ENCODE measurements around the gene SUPT6H. TPM values are rescaled to one million over a fixed set of nuclear protein-coding genes. Genes with fewer than 3 reads are reported as not detected.

Gene SUPT6H
- total and polyA plus RNA-seq, 2 donors (not counting 1 experiment from before 2014, with no cell fraction given) = 35.8 to 110 TPM

DNA sequence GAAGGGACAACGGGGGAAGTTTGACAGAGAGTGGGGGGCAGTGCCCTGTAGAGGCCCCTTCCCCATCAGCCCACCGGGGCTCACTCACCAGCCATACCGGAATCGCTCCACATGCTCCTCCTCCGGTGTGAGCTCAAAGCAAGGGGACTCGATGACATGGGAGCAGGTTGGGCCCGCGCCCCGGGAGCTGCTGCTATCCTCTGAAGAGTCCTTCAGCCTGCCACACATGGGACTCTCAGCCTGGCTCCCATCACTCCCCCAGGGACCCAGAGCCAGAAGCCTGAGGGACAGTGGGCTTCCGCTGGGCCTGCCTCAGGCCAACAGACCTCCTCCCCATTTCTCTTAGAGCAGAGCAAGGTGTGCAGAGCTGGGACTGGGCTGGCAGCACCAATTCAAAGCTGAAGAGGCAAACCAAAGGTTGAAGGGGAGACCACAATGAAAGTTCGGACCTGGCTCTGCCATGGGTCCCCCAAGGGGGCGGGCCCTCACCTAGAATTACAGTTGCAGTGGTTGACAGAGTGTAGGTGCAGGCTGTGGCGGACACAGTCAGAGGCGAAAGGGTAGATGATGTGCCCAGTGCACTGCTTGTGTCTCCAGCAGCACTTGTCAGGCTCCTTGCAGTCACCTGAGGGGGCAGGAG, 42.3 kb downstream of the SUPT6H start:
- WGBS (ENCODE audit: insufficient coverage) = 96% methylated on average over 12 of the region's 14 CpGs
- no peaks in the 10 kb centered on the region for H3K27me3 Mint-ChIP-seq
- Histone ChIP-seq H3K27me3 (replicated peaks in 1 of 4; ENCODE audit: control extremely low read depth in 1 of 4, control insufficient read depth in 3 of 4, insufficient read depth in 4 of 4, low read length in 3 of 4) (no peaks in the 10 kb centered on the region), H3K4me2 (replicated peaks; ENCODE audit: low read depth, low read length, poor library complexity, severe bottlenecking) (no peak overlapping the region), H3K9me3 (ENCODE audit: control extremely low read depth in 1 of 3, control insufficient read depth in 2 of 3, insufficient read depth in 1 of 3, low read length in 2 of 3) (no peaks in the 10 kb centered on the region), H4K20me1 (ENCODE audit: control insufficient read depth, insufficient read depth, low read length, poor library complexity, severe bottlenecking) (no peaks in the 10 kb centered on the region), H3K9ac (ENCODE audit: low read length) (no peak overlapping the region), H2AFZ (ENCODE audit: insufficient read depth, low read depth, low read length, poor library complexity, severe bottlenecking) (no peak overlapping the region), H3K36me3 (replicated peaks in 1 of 2; ENCODE audit: control extremely low read depth in 1 of 2, control insufficient read depth in 1 of 2, extremely low read depth in 1 of 2, insufficient read depth in 2 of 2, low read length in 1 of 2) (peaks cover 0 to 46% of the 10 kb centered on the region in 2 experiments), H3K4me3 (ENCODE audit: control extremely low read depth in 1 of 5, extremely low read depth in 1 of 5, insufficient read depth in 1 of 5, low read depth in 2 of 5, low read length in 4 of 5) (no peak overlapping the region), H3K79me2 (ENCODE audit: control insufficient read depth, insufficient read depth, low read length) (no peaks in the 10 kb centered on the region), H3K27ac (ENCODE audit: low read length in 2 of 2) (no peak overlapping the region), H3K4me1 (ENCODE audit: control insufficient read depth in 2 of 2, insufficient read depth in 2 of 2, low read length in 2 of 2) (no peaks in the 10 kb centered on the region)
- H3K4me1 Mint-ChIP-seq = no peaks in the 10 kb centered on the region
- no peaks in the 10 kb centered on the region for H3K9me3 Mint-ChIP-seq (ENCODE audit: insufficient read depth)
- POLR2A ChIA-PET = no interaction called here
- no peak overlapping the region for H3K4me3 Mint-ChIP-seq
- ATAC-seq (ENCODE audit: low read depth) (no peak), DNase-seq (no peak)
- intact Hi-C loops (cut with micrococcal nuclease) = no loop called here
- TF ChIP-seq, protein P1, sequence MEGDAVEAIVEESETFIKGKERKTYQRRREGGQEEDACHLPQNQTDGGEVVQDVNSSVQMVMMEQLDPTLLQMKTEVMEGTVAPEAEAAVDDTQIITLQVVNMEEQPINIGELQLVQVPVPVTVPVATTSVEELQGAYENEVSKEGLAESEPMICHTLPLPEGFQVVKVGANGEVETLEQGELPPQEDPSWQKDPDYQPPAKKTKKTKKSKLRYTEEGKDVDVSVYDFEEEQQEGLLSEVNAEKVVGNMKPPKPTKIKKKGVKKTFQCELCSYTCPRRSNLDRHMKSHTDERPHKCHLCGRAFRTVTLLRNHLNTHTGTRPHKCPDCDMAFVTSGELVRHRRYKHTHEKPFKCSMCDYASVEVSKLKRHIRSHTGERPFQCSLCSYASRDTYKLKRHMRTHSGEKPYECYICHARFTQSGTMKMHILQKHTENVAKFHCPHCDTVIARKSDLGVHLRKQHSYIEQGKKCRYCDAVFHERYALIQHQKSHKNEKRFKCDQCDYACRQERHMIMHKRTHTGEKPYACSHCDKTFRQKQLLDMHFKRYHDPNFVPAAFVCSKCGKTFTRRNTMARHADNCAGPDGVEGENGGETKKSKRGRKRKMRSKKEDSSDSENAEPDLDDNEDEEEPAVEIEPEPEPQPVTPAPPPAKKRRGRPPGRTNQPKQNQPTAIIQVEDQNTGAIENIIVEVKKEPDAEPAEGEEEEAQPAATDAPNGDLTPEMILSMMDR (IDR thresholded peaks at IDR 0.05) = no peak
- no peak for TF ChIP-seq EZH2 (IDR thresholded peaks at IDR 0.05; ENCODE audit: borderline replicate concordance, insufficient read depth, low read depth, low read length, poor library complexity, severe bottlenecking)
- H3K27ac Mint-ChIP-seq = no peak overlapping the region
- CTCF ChIA-PET = interaction anchor here (0.6 kb wide), 1 partner anchor 516 kb away, joined by 4 read pairs; no protein-coding TSS in a partner anchor

GRCh38 chr17:28705074-28705659, 43.2 kb downstream of the SUPT6H start:
- Mint-ChIP-seq H3K27me3 (no peaks in the 10 kb centered on the region), H3K27ac (no peak overlapping the region), H3K4me3 (no peak overlapping the region), H3K4me1 (no peaks in the 10 kb centered on the region), H3K9me3 (ENCODE audit: insufficient read depth) (no peaks in the 10 kb centered on the region)
- H3K4me3 ChIP-seq (ENCODE audit: control extremely low read depth in 1 of 5, extremely low read depth in 1 of 5, insufficient read depth in 1 of 5, low read depth in 2 of 5, low read length in 4 of 5) = no peak overlapping the region
- ATAC-seq (ENCODE audit: low read depth) (no peak), DNase-seq (no peak)
- TF ChIP-seq, protein P1 (IDR thresholded peaks at IDR 0.05) = no peak
- TF ChIP-seq EZH2 (IDR thresholded peaks at IDR 0.05; ENCODE audit: borderline replicate concordance, insufficient read depth, low read depth, low read length, poor library complexity, severe bottlenecking) = no peak
- H3K27me3 ChIP-seq (replicated peaks in 1 of 4; ENCODE audit: control extremely low read depth in 1 of 4, control insufficient read depth in 3 of 4, insufficient read depth in 4 of 4, low read length in 3 of 4) = no peaks in the 10 kb centered on the region
- no peaks in the 10 kb centered on the region for H3K79me2 ChIP-seq (ENCODE audit: control insufficient read depth, insufficient read depth, low read length)
- no peak overlapping the region for H3K27ac ChIP-seq (ENCODE audit: low read length in 2 of 2)
- H3K9ac ChIP-seq (ENCODE audit: low read length) = no peak overlapping the region
- peaks cover 0 to 38% of the 10 kb centered on the region in 2 experiments for H3K36me3 ChIP-seq (replicated peaks in 1 of 2; ENCODE audit: control extremely low read depth in 1 of 2, control insufficient read depth in 1 of 2, extremely low read depth in 1 of 2, insufficient read depth in 2 of 2, low read length in 1 of 2)
- H3K4me1 ChIP-seq (ENCODE audit: control insufficient read depth in 2 of 2, insufficient read depth in 2 of 2, low read length in 2 of 2) = no peaks in the 10 kb centered on the region
- ChIA-PET POLR2A (no interaction called here), CTCF (no interaction called here)
- H3K9me3 ChIP-seq (ENCODE audit: control extremely low read depth in 1 of 3, control insufficient read depth in 2 of 3, insufficient read depth in 1 of 3, low read length in 2 of 3) = no peaks in the 10 kb centered on the region
- H2AFZ ChIP-seq (ENCODE audit: insufficient read depth, low read depth, low read length, poor library complexity, severe bottlenecking) = no peak overlapping the region
- intact Hi-C loops (cut with micrococcal nuclease) = no loop called here
- no peak overlapping the region for H3K4me2 ChIP-seq (replicated peaks; ENCODE audit: low read depth, low read length, poor library complexity, severe bottlenecking)
- H4K20me1 ChIP-seq (ENCODE audit: control insufficient read depth, insufficient read depth, low read length, poor library complexity, severe bottlenecking) = no peaks in the 10 kb centered on the region
- 91% methylated on average over 4 of the region's 5 CpGs for WGBS (ENCODE audit: insufficient coverage)
